HG03457 (cell line): ENCODE data around the gene MIER2.
"Not testable (repeated sequence)": the region's sequence is repeated elsewhere in the genome, so short reads cannot be mapped to it uniquely, and the experiment has no call there.

Source experiments
- ATAC-seq: cut with Tn5 transposase; IDR thresholded peaks from one replicate; pipeline ENCODE4 v1.9.1; 2021; ENCODE audit warnings: moderate number of reproducible peaks; ENCODE audit not compliant: unreplicated experiment

MIER2 gene

GRCh38 chr19:364496-365287 lies 20.1 kb upstream of the MIER2 start:
- no peak for ATAC-seq

GRCh38 chr19:362683-363082 lies 18.1 kb upstream of the MIER2 start:
- ATAC-seq: no peak

GRCh38 chr19:362154-362553 lies 17.6 kb upstream of the MIER2 start:
- no peak for ATAC-seq

GRCh38 chr19:359653-359925 lies 15.0 kb upstream of the MIER2 start:
- no peak for ATAC-seq

GRCh38 chr19:355536-355935 lies 10.9 kb upstream of the MIER2 start:
- not testable (repeated sequence) for ATAC-seq

- ATAC-seq: no peak
Measured at GRCh38 chr19:355134-355533, 10.5 kb upstream of the MIER2 start.

- no peak for ATAC-seq
Measured at GRCh38 chr19:351976-352625, 7.5 kb upstream of the MIER2 start.

GRCh38 chr19:347946-348861 lies 3.6 kb upstream of the MIER2 start:
- ATAC-seq: no peak

GRCh38 chr19:345320-345879 lies 804 bp upstream of the MIER2 start:
- ATAC-seq: no peak

GRCh38 chr19:343941-344624 lies 513 bp downstream of the MIER2 start:
- ATAC-seq: no peak

- ATAC-seq: no peak
Measured at GRCh38 chr19:343451-343931, 1.1 kb downstream of the MIER2 start.

GRCh38 chr19:342801-343421 lies 1.7 kb downstream of the MIER2 start:
- ATAC-seq: no peak

GRCh38 chr19:342128-342455 lies 2.5 kb downstream of the MIER2 start:
- no peak for ATAC-seq

GRCh38 chr19:341386-342127 lies 3.0 kb downstream of the MIER2 start:
- no peak for ATAC-seq

- ATAC-seq: no peak
Measured at GRCh38 chr19:340620-341385, 3.8 kb downstream of the MIER2 start.

- no peak for ATAC-seq
Measured at GRCh38 chr19:339262-339887, 5.2 kb downstream of the MIER2 start.

GRCh38 chr19:338421-338820 lies 6.2 kb downstream of the MIER2 start:
- no peak for ATAC-seq

GRCh38 chr19:336067-336614 lies 8.5 kb downstream of the MIER2 start:
- no peak for ATAC-seq
